ENCODE measurements around the gene ANKS3.

Gene ANKS3

DNA sequence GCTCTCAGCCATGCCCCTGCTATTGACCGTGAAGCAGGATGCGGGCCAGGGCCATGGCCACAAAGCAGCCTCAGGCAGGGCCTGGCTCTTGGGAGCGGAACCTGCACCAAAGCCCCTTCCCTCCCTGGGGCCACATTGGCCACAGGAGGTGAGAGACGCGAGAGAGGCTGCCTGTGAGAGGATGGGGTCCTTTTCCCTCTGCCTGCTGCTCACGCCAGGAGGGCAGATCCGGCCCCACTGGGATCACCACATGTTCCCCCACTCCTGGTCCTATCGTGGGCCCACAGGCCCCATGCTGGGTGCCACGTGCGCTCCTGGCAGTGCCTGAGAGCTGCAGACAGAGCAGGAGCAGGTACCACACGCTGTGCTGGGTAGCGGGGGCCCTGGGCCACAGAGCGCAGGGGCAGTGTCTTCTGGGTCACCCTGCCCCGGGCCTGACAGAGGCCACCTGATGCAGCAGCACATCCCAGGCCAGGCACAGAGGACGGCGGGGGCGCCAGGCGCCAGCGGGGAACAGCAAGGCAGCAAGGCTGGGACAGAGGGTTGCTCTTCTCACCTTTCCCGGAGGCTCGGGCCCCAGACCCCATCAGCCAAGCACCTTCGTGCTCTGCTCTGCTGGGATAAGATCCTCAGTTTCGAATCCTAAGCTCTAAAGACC, 49.9 kb downstream of the ANKS3 start:
- DNase-seq (ENCODE audit: low read depth) = no peak

DNA sequence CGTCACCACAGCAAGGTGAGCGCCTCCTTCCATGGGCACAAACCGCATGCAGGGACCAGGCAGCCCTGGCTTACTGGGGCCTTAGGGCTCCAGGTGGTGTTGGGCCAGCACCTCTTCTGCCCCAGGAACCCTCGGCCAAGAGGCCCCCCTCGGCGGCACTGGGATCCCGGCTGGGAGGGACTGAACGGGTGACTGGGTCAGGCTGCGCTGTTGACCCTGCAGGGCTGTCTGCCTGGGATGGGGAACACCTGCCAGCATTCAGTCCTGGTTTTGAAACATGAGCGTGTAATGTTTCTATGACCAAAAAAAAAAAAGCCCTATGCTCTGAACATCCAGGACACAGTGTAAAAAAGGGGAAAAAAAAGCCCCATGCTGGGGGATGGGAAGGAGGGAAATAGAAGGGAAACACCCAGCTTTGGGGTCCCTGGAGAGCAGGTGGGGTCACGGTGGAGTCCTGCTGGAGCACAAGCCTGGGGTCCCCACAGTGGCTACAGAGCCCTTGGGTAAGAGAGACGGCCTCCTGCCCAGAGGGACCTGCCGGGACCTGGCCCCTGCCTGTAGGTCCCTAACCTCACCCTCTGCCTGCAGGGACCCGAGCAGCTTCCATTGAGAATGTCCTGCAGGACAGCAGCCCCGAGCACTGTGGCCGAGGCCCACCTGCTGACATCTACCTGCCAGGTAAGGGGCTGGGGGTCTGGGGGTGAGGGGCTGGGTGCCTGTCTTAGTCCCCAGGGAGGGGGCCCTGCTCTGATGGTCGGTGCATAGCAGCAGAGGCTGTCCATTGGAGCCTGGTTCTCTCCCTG, 50.6 kb downstream of the ANKS3 start:
- DNase-seq (ENCODE audit: low read depth) = no peak

DNA sequence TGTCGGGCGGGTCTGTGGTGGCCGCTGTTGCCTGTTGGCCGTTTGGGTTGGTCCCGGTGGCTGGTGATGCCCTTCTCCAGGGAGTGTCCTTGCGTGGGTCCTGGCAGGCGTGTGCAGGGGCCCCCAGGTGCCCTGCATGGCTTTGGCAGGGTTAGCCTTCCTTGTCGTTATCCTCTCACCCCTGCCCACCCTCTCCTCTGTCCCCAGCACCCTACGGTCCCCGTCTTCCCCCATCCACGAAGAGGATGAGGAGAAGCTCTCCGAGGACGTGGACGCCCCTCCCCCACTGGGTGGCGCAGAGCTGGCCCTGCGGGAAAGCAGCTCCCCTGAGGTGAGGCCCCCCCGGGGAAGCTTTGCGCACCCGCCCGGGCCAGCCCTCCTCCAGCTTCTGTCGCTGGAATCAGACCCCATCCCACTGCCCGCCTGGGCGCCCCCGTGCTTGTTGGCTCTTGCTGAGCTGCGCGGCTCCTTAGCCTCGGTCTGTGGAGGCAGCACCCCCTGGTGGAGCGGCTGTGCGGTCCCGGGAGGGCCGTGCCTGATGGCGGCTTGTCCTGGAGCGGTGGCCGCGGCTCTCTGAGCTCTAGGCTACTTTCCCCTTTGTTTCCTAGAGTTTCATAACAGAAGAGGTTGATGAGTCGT, 51.3 kb downstream of the ANKS3 start:
- DNase-seq (ENCODE audit: low read depth) = peak; percentile 30

DNA sequence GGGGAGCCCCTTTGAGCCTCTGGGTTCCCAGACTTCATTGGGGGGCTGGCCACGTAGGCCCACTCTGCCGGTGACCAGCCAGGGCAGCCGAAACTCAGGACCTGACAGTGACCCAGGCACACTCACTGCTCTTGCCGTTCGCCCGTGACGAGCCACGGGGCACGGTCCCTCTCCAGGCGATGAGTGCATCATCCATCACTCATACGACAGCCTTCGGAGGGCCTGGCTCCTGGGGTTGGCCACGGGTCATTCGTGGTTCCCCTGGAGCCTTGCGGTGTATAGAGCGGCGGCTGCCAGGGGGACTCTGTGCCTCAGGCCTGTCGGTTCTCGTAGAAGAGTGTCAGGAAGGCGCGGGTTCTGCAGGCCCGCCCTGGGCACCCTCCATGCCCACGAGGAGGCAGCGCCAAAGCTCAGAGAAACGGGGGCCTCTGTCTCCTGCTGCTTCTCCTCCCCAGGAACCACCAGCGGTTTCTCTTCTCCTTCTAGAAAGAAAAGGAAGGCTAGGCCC, 51.9 kb downstream of the ANKS3 start:
- no peak for DNase-seq (ENCODE audit: low read depth)

DNA sequence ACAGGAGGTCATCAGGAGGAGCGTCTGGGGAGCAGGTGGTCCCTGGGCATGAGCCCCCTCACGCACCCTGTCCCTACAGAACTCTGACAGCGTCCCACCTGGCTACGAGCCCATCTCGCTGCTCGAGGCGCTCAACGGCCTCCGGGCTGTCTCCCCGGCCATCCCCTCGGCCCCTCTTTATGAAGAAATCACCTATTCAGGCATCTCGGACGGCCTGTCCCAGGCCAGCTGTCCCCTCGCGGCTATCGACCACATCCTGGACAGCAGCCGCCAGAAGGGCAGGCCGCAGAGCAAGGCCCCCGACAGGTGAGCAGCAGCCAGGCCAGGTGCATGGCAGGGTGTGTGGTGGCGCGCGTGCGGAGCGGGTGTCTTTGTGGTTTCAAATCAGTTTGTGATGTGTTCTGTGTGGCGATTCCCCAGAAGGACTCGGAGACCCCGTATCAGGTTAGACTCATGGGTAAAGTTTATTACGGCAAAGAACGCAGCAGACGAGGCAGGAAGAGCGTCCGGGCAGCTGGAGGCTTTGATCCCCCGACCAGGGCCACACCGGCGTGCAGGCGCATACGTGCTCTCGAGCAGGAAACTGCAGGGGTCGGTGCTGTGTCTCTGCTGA, 52.5 kb downstream of the ANKS3 start:
- no peak for DNase-seq (ENCODE audit: low read depth)

DNA sequence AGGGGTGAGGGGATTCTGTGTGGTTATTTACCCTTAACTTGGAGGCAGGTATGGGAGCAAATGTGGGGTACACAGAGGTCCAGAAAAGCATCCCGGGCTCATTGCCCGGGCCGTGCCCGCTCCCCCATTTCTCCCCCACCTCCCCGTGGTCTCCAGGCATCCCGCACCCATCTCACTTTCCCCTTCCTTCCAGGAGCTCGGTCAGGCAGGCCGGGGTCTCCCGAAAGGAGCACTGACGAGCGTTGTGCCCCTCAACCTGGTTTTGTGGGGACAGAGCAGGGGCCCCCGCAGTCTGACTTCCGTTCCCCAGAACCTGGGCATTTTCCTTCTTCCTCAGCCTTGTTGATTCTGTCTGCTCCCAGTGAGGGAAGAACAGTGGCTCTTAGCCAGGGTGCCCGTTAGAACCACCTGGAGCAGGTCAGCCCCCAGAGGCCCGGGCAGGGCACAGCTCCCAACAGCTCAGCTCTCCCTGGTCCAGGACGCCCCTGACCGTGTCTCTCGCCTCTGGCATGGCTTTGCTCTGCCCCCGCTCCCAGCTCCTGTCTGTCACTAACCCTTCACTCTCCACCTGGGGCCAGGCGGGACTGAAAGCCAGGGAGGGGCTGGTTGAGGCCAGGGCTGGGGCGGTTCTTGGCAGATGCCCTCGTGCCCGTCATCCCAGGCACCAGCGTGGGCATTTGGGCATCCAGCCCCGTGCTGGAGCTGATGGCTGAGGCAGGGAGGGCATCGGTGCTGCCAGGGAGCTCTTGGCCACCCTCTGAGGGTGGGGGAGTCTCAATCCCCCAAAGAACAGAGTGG, 53.2 kb downstream of the ANKS3 start:
- DNase-seq (ENCODE audit: low read depth) = no peak

DNA sequence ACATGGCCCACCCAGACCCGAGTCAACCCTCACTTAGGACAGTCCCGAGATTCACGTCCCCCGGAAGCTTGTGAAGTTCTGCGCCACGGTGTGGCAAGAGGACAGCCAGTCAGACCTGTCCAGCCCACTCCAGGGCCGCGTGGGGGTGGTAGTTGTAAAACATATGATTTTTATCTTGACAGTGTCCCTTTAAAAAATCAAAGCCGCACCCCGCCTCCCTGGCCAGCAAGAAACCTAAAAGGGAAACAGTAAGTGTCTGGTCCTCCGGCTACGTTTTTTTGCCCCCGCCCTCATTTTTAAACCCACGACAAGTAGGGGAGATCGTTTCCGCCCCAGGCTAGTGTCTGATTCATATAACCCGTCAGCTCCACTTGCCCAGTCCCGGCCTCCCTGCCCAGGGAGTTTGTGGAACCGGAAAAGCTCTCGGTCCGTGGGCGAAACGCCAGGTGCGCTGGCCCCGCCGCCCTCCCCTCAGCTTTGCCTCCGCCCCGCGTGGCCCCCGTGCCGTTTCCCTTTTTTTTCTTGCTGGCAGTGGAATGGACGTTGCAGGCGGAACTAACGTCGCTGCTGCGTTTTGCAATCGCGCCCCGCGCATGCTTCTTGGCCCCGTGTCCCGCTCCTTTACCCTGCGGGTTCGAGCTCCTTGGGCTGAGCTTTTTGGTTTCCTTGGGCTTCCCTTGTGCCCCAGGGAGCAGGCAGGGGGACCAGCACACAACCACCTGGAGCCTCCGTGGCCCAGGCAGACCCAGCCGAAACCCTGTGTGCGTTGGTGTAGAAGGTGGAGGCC, 54.0 kb downstream of the ANKS3 start:
- no peak for DNase-seq (ENCODE audit: low read depth)

DNA sequence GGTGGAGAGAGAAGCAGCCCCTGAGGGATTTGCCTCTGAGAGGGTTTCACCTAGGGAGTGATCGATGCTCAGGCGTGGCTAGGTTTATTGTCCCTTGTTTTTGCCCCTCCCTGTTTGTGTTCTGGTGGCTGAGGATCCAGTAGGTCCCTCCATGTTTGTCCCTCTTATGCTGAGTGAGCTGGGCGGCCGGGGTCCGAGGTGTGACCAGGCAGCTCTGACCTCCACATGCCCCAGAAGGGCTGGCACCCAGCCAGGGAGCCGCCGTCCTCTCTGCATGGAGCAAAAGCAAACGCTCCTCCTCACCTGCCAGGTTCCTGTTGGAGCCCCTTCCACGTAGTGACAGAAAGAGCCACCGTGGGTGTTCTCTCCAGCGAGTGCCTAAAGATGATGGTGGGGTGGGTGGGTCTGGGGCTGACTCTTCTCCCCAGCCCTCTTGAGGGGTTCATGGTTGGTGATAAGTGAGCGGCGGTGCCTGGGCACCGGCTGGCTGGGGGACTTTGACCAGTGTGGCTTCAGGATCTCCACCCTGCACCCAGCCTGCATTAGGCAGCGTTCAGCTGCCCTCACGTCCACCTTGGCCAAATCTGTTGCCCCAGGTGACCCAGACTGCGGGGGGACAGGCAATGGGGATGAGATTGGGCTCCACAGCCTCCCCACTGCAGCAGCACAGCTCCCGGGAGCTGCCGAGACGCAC, 54.8 kb downstream of the ANKS3 start:
- DNase-seq (ENCODE audit: low read depth) = no peak

DNA sequence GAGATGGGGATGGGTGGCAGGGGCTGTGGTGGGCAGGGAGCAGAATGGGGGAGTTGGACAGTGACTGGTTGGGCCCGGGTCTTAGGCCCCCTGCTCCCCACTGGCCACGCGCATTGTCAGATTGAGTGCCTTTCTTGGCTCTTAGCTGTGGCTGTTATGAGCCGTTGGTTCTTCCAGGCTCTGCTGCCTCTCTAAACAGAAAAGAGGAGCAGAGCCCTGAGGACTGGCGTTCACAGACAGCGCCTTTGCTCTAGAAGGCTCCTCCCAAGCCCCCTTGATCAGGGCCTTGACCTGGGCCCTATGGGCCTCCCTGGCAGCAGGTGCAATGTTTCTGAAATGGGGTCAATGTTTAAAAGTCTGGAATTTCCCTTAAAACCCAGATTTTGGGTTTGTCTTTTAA, 55.5 kb downstream of the ANKS3 start:
- DNase-seq (ENCODE audit: low read depth) = no peak

DNA sequence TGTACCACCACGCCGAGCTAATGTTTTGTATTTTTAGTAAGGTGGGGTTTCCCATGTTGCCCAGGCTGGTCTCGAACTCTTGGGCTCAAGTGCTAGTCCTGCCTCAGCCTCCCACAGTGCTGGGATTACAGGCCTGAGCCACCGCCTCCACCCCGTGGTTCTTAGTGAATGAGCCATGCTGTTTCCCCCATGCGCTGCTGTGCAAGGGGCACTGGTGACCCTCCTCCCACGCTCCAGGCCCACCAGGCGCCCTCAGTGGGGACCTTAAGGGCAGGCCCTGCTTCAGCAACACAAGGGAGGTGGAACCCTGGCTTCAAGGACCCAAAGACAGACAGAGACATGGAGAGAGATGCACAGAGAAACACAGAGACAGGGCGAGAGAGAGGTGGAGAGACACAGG, 56.1 kb downstream of the ANKS3 start:
- DNase-seq (ENCODE audit: low read depth) = no peak

DNA sequence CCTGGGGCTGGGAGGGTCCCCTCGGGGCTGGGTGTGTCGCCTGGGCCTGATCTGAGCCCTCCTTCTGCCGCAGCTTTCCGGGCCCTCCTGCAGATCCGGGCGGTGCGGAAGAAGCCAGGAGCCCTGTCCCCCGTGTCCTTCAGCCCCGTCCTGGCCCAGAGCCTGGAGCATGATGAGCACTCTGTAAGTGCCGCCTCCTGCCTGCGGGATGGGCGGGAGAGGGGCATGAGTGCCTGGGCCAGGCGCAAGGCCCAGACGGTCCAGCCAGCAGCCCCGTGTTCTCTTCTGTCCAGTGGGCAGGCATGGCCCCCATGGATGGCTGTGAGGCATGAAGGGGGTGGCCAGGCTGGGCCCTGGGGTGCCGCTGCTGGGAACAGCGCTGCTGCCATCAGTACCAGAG, 56.7 kb downstream of the ANKS3 start:
- DNase-seq (ENCODE audit: low read depth) = no peak

DNA sequence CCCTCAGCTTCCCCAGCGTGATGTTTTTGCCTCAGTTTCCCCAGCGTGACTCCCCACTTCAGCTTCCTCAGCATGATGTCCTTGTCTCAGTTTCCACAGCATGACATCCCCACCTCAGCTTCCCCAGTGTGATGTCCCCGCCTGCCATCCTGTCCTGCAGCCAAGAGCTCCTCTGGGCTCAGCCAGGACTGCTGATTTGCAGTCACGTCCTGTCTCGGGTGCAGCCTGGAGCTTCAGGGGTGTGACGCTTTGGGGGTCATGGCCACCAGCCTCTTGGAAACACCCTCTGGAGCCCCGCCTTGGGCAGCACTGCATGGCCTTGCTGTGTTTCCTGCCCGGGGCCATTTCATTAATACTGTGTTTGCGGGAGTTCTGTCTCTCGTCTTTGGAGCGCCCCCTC, 57.2 kb downstream of the ANKS3 start:
- DNase-seq (ENCODE audit: low read depth) = no peak

DNA sequence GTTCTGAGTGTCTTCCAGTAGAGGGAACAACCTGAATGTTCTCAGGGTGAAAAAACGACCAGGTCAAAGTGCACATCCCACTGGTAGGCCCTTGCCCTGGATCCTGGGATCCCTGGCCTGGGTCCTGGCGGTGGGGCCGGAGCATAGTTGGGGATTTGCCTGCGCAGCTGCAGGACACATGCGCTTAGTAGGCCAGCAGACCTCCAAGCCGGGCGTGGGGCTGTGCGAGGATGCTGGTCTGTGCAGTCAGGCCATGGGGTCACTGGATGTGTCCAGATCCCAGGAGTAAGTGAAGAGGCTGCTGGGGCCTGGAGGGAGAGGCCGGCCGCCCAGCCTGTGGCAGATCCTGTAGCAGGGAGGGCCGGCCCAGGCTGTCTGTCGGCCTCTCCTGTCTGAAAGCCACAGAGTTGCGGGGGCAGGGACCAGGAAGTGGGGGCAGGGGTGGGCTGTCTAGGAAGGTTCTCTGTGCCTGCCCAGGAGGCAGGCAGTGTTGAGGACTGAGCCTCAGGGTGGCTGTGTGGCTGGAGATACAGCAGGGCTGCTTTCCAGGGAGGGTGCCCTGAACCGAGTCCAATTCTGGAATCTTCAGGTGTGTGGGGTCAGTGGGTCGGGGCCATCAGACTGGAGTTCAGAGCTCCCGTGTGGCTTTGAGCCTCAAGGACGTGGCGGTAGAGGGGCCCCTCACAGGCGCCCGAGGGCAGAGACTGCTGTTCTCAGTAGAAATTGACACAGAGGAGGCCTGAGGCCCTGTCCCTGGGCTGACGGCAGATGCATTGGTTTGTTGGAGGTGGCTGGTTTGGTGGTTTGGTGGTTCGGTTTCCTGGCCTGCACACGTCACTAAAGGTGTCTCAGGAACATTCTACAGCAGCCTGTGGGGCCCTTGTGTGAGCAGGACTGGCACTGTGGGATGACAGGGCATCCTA, 57.9 kb downstream of the ANKS3 start:
- no peak for DNase-seq (ENCODE audit: low read depth)

DNA sequence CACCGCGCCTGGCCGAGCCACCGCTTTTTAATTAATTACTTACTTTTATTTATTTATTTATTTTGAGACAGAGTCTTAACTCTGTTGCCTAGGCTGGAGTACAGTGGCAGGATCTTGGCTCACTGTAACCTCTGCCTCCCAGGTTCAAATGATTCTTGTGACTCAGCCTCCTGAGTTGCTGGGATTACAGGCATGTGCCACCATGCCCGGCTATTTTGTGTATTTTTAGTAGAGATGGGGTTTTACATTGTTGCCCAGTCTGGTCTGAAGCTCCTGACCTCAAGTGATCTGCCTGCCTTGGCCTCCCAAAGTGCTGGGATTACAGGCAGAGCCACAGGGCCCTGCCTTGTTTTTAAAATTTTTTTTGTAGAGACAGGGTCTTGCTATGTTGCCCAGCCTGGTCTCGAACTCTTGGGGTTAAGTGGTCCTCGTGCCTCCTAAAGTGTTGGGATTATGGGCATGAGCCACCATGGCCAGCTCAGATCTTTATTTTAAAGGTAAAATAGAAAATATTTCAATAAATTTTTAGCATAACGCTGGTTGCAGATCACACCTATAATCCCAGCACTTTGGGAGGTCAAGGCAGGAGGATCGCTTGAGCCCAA, 59.0 kb downstream of the ANKS3 start:
- no peak for DNase-seq (ENCODE audit: low read depth)

DNA sequence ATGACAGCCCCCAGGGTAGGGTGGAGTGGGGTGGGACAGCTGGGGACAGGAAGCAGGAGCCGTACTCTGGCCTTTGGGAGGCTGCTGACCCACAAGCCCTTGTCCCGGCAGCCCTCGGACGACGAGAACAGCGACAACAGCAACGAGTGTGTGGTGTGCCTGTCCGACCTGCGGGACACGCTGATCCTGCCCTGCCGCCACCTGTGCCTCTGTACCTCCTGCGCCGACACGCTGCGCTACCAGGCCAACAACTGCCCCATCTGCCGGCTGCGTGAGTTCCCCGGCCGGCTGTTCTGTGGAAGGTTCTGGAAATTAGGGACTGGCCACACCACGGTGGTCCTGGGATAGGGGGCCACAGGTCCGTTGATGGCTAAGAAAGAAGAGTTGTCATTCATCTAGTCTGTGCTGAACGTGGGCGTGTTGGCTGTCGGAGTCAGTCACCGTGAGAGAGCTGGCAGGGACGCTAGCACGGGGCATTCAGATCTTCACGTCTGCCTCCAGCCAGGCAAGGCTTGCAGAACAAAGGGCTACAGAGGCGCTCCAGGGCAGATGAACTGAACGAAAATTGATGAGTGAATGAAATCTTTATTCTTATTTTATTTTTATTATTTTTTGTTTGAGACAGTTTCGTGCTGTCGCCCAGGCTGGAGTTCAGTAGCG, 60.6 kb downstream of the ANKS3 start:
- DNase-seq (ENCODE audit: low read depth) = no peak

DNA sequence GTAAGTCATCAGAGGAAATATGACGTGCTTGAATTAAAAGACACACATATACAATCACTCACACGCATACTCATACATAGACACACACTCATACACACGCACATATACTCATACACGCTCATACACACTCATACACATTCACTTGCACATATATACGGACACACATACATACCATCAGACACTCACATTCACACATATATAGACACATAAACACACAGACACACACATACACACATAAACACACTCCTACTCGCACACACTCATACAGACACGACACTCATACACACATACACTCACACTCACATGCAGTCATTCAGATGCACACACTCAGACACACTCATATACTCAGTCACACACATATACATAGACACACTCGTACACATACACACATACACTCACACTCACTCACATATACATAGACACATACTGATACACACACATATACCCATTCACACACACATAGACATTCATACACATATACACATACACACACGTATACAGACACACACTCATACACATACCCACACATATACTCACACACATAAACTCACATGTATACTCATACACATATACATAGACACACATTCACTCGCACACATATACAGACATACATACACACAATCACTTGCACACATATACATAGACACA, 65.6 kb downstream of the ANKS3 start:
- no peak for DNase-seq (ENCODE audit: low read depth)

DNA sequence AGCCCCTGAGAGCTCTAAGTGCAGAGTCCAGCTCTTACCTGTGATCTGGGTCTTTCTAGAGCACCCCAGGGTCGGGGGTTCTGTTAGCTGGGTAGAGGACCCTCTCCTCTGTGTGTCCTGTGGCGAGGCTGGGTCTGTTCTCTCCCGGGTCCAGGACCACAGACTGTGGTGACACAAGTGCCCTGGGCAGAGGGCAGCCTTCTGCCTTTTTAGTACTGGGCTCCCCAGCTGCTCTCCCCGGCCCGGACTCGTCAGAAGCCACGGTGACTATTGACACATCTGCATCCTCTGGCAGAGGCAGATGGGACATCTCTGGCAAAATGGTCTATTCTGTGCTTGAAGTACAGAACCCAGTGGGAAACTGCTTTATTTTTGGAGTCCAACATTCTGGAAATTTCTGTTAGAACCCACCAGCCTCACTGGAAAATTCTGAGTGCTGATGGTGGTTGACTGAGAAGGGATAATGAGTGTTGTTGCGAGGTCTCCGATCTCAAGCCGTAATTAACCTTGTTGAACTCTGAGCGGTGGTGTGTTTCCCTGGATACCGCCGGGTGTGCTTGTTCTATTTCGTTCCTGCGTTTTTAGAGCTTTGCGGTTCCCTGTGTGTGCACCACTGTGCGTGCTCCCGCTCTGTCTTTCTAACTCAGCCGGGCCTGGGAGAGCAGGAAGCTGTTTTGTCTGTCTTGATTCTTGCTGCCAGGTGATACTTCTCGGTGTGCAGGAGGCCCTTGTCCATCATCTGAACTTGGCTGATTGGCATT, 66.7 kb downstream of the ANKS3 start:
- no peak for DNase-seq (ENCODE audit: low read depth)

All from ELR (cell line).